ENCODE data around the gene SLC50A1. TPM values are rescaled to one million over a fixed set of nuclear protein-coding genes. Genes with fewer than 3 reads are reported as not detected.

SLC50A1 gene
- polyA plus RNA-seq, 1 experiment: 31.4 TPM

GRCh38 chr1:155133799-155134281 is 1.8 kb upstream of the SLC50A1 start:
- ChIA-PET CTCF (interaction anchor here (1.6 kb wide), 1 partner anchor 42 kb away, joined by 8 read pairs; no protein-coding TSS in a partner anchor), POLR2A (no interaction called here)
- no peak overlapping the region for H3K27ac ChIP-seq (ENCODE audit: low read depth, low read length)

GRCh38 chr1:155134322-155134721 is 1.3 kb upstream of the SLC50A1 start:
- Histone ChIP-seq H3K27ac (ENCODE audit: low read depth, low read length) (peak overlapping the region; percentile 100), H3K27me3 (ENCODE audit: control insufficient read depth, insufficient read depth, low read length) (no peaks in the 10 kb centered on the region), H3K4me3 (ENCODE audit: low read depth, low read length) (peak overlapping the region; percentile 27; the same call in 1 of the 2 replicates), H3K9me3 (ENCODE audit: control insufficient read depth, insufficient read depth, low read length) (no peaks in the 10 kb centered on the region)
- no peak for DNase-seq (ENCODE audit: low read depth, low spot score)
- TF ChIP-seq CTCF (IDR thresholded peaks at IDR 0.05; ENCODE audit: low read depth, low read length): no peak
- ChIA-PET POLR2A (interaction anchor here (1.3 kb wide), 1 partner anchor 39 kb away, joined by 7 read pairs; the partner anchor contains the start of gene KRTCAP2), CTCF (interaction anchor here (1.0 to 1.6 kb wide), 3 partner anchors 30 to 43 kb away, joined by 4 to 9 read pairs (median 8); partner anchors contain the start of gene KRTCAP2)

More at GRCh38 chr1:155133799-155134281, 1.8 kb upstream of the SLC50A1 start:
- H3K4me3 ChIP-seq (ENCODE audit: low read depth, low read length): no peak overlapping the region
- no peaks in the 10 kb centered on the region for H3K9me3 ChIP-seq (ENCODE audit: control insufficient read depth, insufficient read depth, low read length)
- no peak for DNase-seq (ENCODE audit: low read depth, low spot score)
- peaks cover 4% of the 10 kb centered on the region for H3K27me3 ChIP-seq (ENCODE audit: control insufficient read depth, insufficient read depth, low read length)
- no peak for TF ChIP-seq CTCF (IDR thresholded peaks at IDR 0.05; ENCODE audit: low read depth, low read length)

GRCh38 chr1:155134880-155135414 is 705 bp upstream of the SLC50A1 start:
- Histone ChIP-seq H3K4me3 (ENCODE audit: low read depth, low read length) (peak overlapping the region; percentile 94), H3K27ac (ENCODE audit: low read depth, low read length) (peak overlapping the region; percentile 100), H3K9me3 (ENCODE audit: control insufficient read depth, insufficient read depth, low read length) (no peaks in the 10 kb centered on the region), H3K27me3 (ENCODE audit: control insufficient read depth, insufficient read depth, low read length) (no peaks in the 10 kb centered on the region)
- TF ChIP-seq CTCF (IDR thresholded peaks at IDR 0.05; ENCODE audit: low read depth, low read length): no peak
- ChIA-PET CTCF (interaction anchor here (1.0 to 2.6 kb wide), 4 partner anchors 29 to 50 kb away, joined by 4 to 10 read pairs (median 8); partner anchors contain the start of gene KRTCAP2), POLR2A (interaction anchor here (0.7 to 1.3 kb wide), 2 partner anchors 38 to 43 kb away, joined by 3 to 7 read pairs; partner anchors contain the start of gene KRTCAP2)
- DNase-seq (ENCODE audit: low read depth, low spot score): peak; percentile 84

GRCh38 chr1:155136748-155137147 is 1.1 kb downstream of the SLC50A1 start:
- TF ChIP-seq CTCF (IDR thresholded peaks at IDR 0.05; ENCODE audit: low read depth, low read length): no peak
- Histone ChIP-seq H3K27me3 (ENCODE audit: control insufficient read depth, insufficient read depth, low read length) (peaks cover 7% of the 10 kb centered on the region), H3K27ac (ENCODE audit: low read depth, low read length) (peak overlapping the region; percentile 39), H3K4me3 (ENCODE audit: low read depth, low read length) (peak overlapping the region; percentile 57), H3K9me3 (ENCODE audit: control insufficient read depth, insufficient read depth, low read length) (no peaks in the 10 kb centered on the region)
- no peak for DNase-seq (ENCODE audit: low read depth, low spot score)
- ChIA-PET POLR2A (interaction anchor here (0.6 to 0.7 kb wide), 2 partner anchors 14 to 1361 kb away, joined by 4 to 6 read pairs; no protein-coding TSS in a partner anchor), CTCF (interaction anchor here (0.7 to 2.6 kb wide), 5 partner anchors 8 to 51 kb away, joined by 3 to 11 read pairs (median 4); partner anchors contain the start of gene KRTCAP2)

All from AG04450 (cell line).